Measurements from ENCODE around the gene CFAP70. TPM values are rescaled to one million over a fixed set of nuclear protein-coding genes. Genes with fewer than 3 reads are reported as not detected.

CFAP70 gene
- total RNA-seq, 1 experiment from 2014 or later = 0.10 TPM

GRCh38 chr10:73366381-73367298 lies 8.0 kb upstream of the CFAP70 start:
- TF ChIP-seq TCF7L2 (IDR thresholded peaks at IDR 0.05; ENCODE audit: low read depth, low read length) = no peak
- TF ChIP-seq REST (IDR thresholded peaks at IDR 0.05; ENCODE audit: insufficient read depth in 1 of 2, low read depth in 2 of 2, low read length in 1 of 2) = no peak
- no peak for TF ChIP-seq CTCF (IDR thresholded peaks at IDR 0.05)
- TF ChIP-seq POLR2AphosphoS5 (IDR thresholded peaks at IDR 0.05; ENCODE audit: low read depth, low read length) = no peak
- TF ChIP-seq SIN3A (IDR thresholded peaks at IDR 0.05; ENCODE audit: borderline replicate concordance, insufficient read depth, low read depth, low read length) = no peak
- no peaks in the 10 kb centered on the region for H3K27me3 ChIP-seq (ENCODE audit: control insufficient read depth, insufficient read depth, low read length)
- DNase-seq (ENCODE audit: low read depth, low spot score) (no peak), ATAC-seq (peak; percentile 14; the same call in 1 of the 2 replicates)
- intact Hi-C loops (cut with micrococcal nuclease; ENCODE audit: unreplicated experiment) (no loop called here), in situ Hi-C loops (cut with HindIII; ENCODE audit: low pct_unique_long_range_greater_than_20kb, low sequenced_read_pairs) (no loop called here)
- no peaks in the 10 kb centered on the region for H3K36me3 ChIP-seq (ENCODE audit: control insufficient read depth, insufficient read depth, low read length)
- CTCF ChIA-PET = no interaction called here
- H3K9me3 ChIP-seq (ENCODE audit: control insufficient read depth, insufficient read depth, low read depth, low read length) = no peaks in the 10 kb centered on the region
- no peak overlapping the region for H3K4me3 ChIP-seq (ENCODE audit: low read depth in 2 of 2, low read length in 2 of 2)
- POLR2A ChIA-PET = no interaction called here
- no TSS peak for BruUV-seq (replicated peaks)
- H3K4me1 ChIP-seq (ENCODE audit: control insufficient read depth, insufficient read depth, low read length) = no peaks in the 10 kb centered on the region
- H3K27ac ChIP-seq (ENCODE audit: low read length) = no peak overlapping the region

- Histone ChIP-seq H3K9me3 (ENCODE audit: control insufficient read depth, insufficient read depth, low read depth, low read length) (no peaks in the 10 kb centered on the region), H3K4me3 (ENCODE audit: low read depth in 2 of 2, low read length in 2 of 2) (no peak overlapping the region), H3K27me3 (ENCODE audit: control insufficient read depth, insufficient read depth, low read length) (no peaks in the 10 kb centered on the region), H3K27ac (ENCODE audit: low read length) (no peak overlapping the region), H3K4me1 (ENCODE audit: control insufficient read depth, insufficient read depth, low read length) (no peaks in the 10 kb centered on the region), H3K36me3 (ENCODE audit: control insufficient read depth, insufficient read depth, low read length) (no peaks in the 10 kb centered on the region)
- ATAC-seq = no peak
- BruUV-seq (replicated peaks) = no TSS peak
- in situ Hi-C loops (cut with HindIII; ENCODE audit: low pct_unique_long_range_greater_than_20kb, low sequenced_read_pairs) = no loop called here
- TF ChIP-seq POLR2AphosphoS5 (IDR thresholded peaks at IDR 0.05; ENCODE audit: low read depth, low read length) (no peak), REST (IDR thresholded peaks at IDR 0.05; ENCODE audit: insufficient read depth in 1 of 2, low read depth in 2 of 2, low read length in 1 of 2) (no peak), SIN3A (IDR thresholded peaks at IDR 0.05; ENCODE audit: borderline replicate concordance, insufficient read depth, low read depth, low read length) (no peak), CTCF (IDR thresholded peaks at IDR 0.05) (no peak), TCF7L2 (IDR thresholded peaks at IDR 0.05; ENCODE audit: low read depth, low read length) (no peak)
- ChIA-PET CTCF (no interaction called here), POLR2A (no interaction called here)
- DNase-seq (ENCODE audit: low read depth, low spot score) = no peak
- intact Hi-C loops (cut with micrococcal nuclease; ENCODE audit: unreplicated experiment) = no loop called here
Observed at GRCh38 chr10:73364964-73365363, 6.3 kb upstream of the CFAP70 start.

All from Panc1 (cell line).